ENCODE results near the gene HCN1.
"Not testable (repeated sequence)": the region's sequence is repeated elsewhere in the genome, so short reads cannot be mapped to it uniquely, and the experiment has no call there.

Gene HCN1

GRCh38 chr5:45414620-45415573, 281.3 kb downstream of the HCN1 start:
- DNase-seq = no peak

- DNase-seq = no peak
These were observed 284.1 kb downstream of the HCN1 start for GRCh38 chr5:45411971-45412612.

- DNase-seq = no peak
These were observed 285.7 kb downstream of the HCN1 start for GRCh38 chr5:45410304-45410995.

GRCh38 chr5:45408067-45408466, 288.1 kb downstream of the HCN1 start:
- DNase-seq = no peak

- no peak for DNase-seq
These were observed 293.2 kb downstream of the HCN1 start for GRCh38 chr5:45402804-45403455.

- DNase-seq = no peak
These were observed 297.1 kb downstream of the HCN1 start for GRCh38 chr5:45399041-45399440.

GRCh38 chr5:45385321-45386058, 310.7 kb downstream of the HCN1 start:
- no peak for DNase-seq

GRCh38 chr5:45383985-45384384, 312.2 kb downstream of the HCN1 start:
- no peak for DNase-seq

- DNase-seq = no peak
These were observed 313.6 kb downstream of the HCN1 start for GRCh38 chr5:45382583-45382982.

GRCh38 chr5:45376417-45376816, 319.8 kb downstream of the HCN1 start:
- no peak for DNase-seq

- DNase-seq = no peak
These were observed 323.6 kb downstream of the HCN1 start for GRCh38 chr5:45372629-45373028.

- DNase-seq = not testable (repeated sequence)
These were observed 324.8 kb downstream of the HCN1 start for GRCh38 chr5:45371423-45371822.

GRCh38 chr5:45355189-45355992, 340.8 kb downstream of the HCN1 start:
- DNase-seq = no peak

GRCh38 chr5:45336464-45336863, 359.7 kb downstream of the HCN1 start:
- DNase-seq = no peak

- DNase-seq = no peak
These were observed 360.2 kb downstream of the HCN1 start for GRCh38 chr5:45335978-45336377.

- no peak for DNase-seq
These were observed 360.8 kb downstream of the HCN1 start for GRCh38 chr5:45335346-45335745.

GRCh38 chr5:45334939-45335338, 361.2 kb downstream of the HCN1 start:
- DNase-seq = no peak

GRCh38 chr5:45312627-45313026, 383.6 kb downstream of the HCN1 start:
- not testable (repeated sequence) for DNase-seq

GRCh38 chr5:45295231-45295630, 400.9 kb downstream of the HCN1 start:
- DNase-seq = no peak

- no peak for DNase-seq
These were observed 407.4 kb downstream of the HCN1 start for GRCh38 chr5:45288746-45289145.

- no peak for DNase-seq
These were observed 411.7 kb downstream of the HCN1 start for GRCh38 chr5:45284436-45284835.

Measured in stimulated activated CD4-positive, alpha-beta T cell treated with anti-CD3 and anti-CD28 coated beads, Interleukin-15, amount 100 ng/mL, for 24 hours (primary cell).